Measurements from ENCODE around the gene SUGP2. TPM values are rescaled to one million over a fixed set of nuclear protein-coding genes. Genes with fewer than 3 reads are reported as not detected.

Gene SUGP2
- total RNA-seq, 4 donors from 2014 or later = 32.1 to 58.7 (median 38.7) TPM

DNA sequence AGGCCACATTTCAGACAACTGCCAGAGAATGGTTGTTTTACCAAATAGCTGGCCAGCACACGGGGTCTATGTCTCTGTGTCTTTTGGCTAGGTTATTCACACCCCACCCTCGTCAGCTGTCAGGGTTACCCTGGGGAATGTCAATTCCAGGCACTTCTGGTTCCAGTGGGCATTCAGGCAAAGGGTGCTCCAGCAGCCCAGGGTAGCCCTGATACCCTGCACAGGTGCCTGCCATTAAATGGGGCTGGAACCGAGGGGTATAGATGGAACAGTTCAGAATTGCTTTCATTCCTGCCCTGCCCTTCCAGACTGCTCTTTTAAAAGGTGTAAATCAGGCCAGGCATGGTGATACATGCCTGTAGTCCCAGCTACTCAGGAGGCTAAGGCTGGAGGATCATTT is 49.1 kb downstream of the SUGP2 start:
- TF ChIP-seq POLR2AphosphoS5 (IDR thresholded peaks at IDR 0.05) (no peak), POLR2A (IDR thresholded peaks at IDR 0.05) (no peak), EP300 (IDR thresholded peaks at IDR 0.05) (no peak)
- TF ChIP-seq, protein P1, sequence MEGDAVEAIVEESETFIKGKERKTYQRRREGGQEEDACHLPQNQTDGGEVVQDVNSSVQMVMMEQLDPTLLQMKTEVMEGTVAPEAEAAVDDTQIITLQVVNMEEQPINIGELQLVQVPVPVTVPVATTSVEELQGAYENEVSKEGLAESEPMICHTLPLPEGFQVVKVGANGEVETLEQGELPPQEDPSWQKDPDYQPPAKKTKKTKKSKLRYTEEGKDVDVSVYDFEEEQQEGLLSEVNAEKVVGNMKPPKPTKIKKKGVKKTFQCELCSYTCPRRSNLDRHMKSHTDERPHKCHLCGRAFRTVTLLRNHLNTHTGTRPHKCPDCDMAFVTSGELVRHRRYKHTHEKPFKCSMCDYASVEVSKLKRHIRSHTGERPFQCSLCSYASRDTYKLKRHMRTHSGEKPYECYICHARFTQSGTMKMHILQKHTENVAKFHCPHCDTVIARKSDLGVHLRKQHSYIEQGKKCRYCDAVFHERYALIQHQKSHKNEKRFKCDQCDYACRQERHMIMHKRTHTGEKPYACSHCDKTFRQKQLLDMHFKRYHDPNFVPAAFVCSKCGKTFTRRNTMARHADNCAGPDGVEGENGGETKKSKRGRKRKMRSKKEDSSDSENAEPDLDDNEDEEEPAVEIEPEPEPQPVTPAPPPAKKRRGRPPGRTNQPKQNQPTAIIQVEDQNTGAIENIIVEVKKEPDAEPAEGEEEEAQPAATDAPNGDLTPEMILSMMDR (IDR thresholded peaks at IDR 0.05) = no peak
- DNase-seq (ENCODE audit: low spot score in 2 of 2) = no peak
- Histone ChIP-seq H3K9me3 (no peaks in the 10 kb centered on the region), H3K4me1 (peaks cover 9% of the 10 kb centered on the region), H3K36me3 (no peaks in the 10 kb centered on the region), H3K27ac (no peak overlapping the region), H3K27me3 (peaks cover 10% of the 10 kb centered on the region), H3K4me3 (no peak overlapping the region)
- WGBS = 61% methylated on average over 3 of the region's 3 CpGs

DNA sequence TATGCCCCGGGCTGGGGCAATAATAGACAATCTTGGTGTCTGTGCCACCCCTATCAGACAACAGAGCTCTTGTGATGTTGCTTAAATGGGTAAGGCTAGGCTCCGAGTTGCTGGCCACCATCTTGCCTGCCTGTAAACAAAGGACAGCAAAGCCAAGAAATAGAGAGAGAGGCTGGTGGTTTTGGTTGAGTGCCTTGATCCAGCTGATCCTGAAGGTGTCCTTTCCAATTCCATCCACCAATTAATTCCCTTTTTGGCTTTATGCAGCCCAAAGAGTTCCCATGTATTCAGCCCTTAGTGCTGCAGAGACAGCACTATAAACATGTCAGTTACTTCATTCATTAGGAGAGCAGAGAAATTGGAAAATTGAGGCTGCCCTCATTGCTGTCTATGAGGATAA is 50.6 kb downstream of the SUGP2 start:
- WGBS = 71% methylated on average over 2 of the region's 2 CpGs
- no peak overlapping the region for H3K27ac ChIP-seq
- no peak for DNase-seq (ENCODE audit: low spot score in 2 of 2)
- H3K4me1 ChIP-seq = peaks cover 9% of the 10 kb centered on the region
- H3K36me3 ChIP-seq = no peaks in the 10 kb centered on the region
- no peaks in the 10 kb centered on the region for H3K9me3 ChIP-seq
- no peak overlapping the region for H3K4me3 ChIP-seq
- TF ChIP-seq POLR2A (IDR thresholded peaks at IDR 0.05) (no peak), POLR2AphosphoS5 (IDR thresholded peaks at IDR 0.05) (no peak), EP300 (IDR thresholded peaks at IDR 0.05) (no peak)
- TF ChIP-seq, protein P1 (IDR thresholded peaks at IDR 0.05) = no peak
- H3K27me3 ChIP-seq = peaks cover 10% of the 10 kb centered on the region

DNA sequence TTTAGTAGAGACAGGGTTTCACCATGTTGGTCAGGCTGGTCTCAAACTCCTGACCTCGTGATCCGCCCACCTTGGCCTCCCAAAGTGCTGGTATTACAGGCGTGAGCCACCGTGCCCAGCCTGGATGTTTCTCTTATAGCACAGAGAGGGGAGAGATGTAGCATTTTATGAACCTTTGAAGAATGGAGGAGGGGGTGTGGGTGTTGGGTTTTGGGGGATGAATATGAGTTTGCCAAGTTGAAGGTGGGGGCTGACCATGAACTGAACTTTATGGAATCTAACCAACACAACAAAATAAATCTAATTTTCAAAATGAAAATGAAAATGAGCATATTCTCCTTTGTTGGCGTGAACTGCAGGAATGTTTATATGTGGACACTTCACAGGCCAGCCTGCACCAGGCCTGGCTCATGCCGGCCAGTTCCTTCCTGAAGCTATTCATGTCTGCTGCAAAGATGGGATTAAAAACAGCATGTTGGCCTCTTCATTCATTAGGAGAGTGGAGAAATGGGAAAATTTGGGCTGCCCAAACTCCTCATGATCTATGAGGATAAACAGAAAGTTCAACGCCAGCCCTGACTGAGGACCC is 52.8 kb downstream of the SUGP2 start:
- Histone ChIP-seq H3K36me3 (no peaks in the 10 kb centered on the region), H3K9me3 (no peaks in the 10 kb centered on the region), H3K4me3 (no peak overlapping the region), H3K4me1 (no peaks in the 10 kb centered on the region), H3K27me3 (peaks cover 10% of the 10 kb centered on the region), H3K27ac (no peak overlapping the region)
- WGBS = 84% methylated on average over 7 of the region's 7 CpGs
- TF ChIP-seq POLR2A (IDR thresholded peaks at IDR 0.05) = no peak
- TF ChIP-seq, protein P1 (IDR thresholded peaks at IDR 0.05) = no peak
- no peak for TF ChIP-seq POLR2AphosphoS5 (IDR thresholded peaks at IDR 0.05)
- no peak for TF ChIP-seq EP300 (IDR thresholded peaks at IDR 0.05)
- DNase-seq (ENCODE audit: low spot score in 2 of 2) = no peak

DNA sequence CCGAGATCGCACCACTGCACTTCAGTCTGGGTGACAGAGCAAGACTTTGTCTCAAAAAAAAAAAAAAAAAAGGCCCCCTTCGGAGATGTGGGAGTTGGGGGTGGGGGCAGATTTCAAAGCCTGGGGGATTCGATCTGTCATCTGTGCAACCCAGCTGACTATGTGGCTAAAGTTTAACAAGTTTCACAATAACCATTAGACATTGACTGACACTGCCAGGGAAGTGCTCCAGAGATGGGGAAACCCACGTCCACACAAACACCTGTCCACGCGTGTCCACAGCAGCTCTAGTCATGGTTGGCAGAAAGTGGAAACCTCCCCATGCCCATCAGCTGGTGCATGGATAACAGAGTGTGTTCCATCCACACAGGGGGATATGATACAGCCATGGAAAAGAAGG is 54.7 kb downstream of the SUGP2 start:
- no peak overlapping the region for H3K27ac ChIP-seq
- no peaks in the 10 kb centered on the region for H3K9me3 ChIP-seq
- no peak for DNase-seq (ENCODE audit: low spot score in 2 of 2)
- TF ChIP-seq, protein P1 (IDR thresholded peaks at IDR 0.05) = no peak
- TF ChIP-seq POLR2AphosphoS5 (IDR thresholded peaks at IDR 0.05) = no peak
- TF ChIP-seq EP300 (IDR thresholded peaks at IDR 0.05) = no peak
- TF ChIP-seq POLR2A (IDR thresholded peaks at IDR 0.05) = no peak
- WGBS = 72% methylated on average over 7 of the region's 7 CpGs
- no peak overlapping the region for H3K4me3 ChIP-seq
- H3K4me1 ChIP-seq = no peaks in the 10 kb centered on the region
- peaks cover 4% of the 10 kb centered on the region for H3K27me3 ChIP-seq
- no peaks in the 10 kb centered on the region for H3K36me3 ChIP-seq

DNA sequence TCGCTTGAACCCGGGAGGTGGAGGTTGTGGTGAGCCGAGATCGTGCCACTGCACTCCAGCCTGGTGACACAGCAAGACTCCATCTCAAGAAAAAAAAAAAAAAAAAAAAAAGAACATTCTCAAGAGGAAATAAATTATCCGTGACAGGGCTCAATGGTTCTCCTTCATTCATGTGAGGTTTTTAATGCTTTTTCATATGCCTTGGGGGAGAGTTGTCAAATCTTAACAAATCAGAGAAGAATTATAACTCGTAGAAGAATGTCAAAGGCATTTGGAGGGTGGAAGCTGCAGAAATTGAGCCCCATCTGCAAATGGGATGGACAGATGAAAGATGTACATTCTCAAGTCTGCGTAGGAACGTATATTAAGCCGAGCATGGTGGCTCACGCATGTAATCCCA is 57.4 kb downstream of the SUGP2 start:
- Histone ChIP-seq H3K4me1 (no peaks in the 10 kb centered on the region), H3K36me3 (no peaks in the 10 kb centered on the region), H3K4me3 (no peak overlapping the region), H3K27me3 (no peaks in the 10 kb centered on the region), H3K9me3 (no peaks in the 10 kb centered on the region), H3K27ac (no peak overlapping the region)
- 45% methylated on average over 10 of the region's 10 CpGs for WGBS
- DNase-seq (ENCODE audit: low spot score in 2 of 2) = no peak
- TF ChIP-seq EP300 (IDR thresholded peaks at IDR 0.05) (no peak), POLR2AphosphoS5 (IDR thresholded peaks at IDR 0.05) (no peak), POLR2A (IDR thresholded peaks at IDR 0.05) (no peak)
- TF ChIP-seq, protein P1 (IDR thresholded peaks at IDR 0.05) = no peak
